GM21447 (cell line): ENCODE results near the gene ACAP3.
"Not testable (repeated sequence)": the region's sequence is repeated elsewhere in the genome, so short reads cannot be mapped to it uniquely, and the experiment has no call there.

Experiments used
- ATAC-seq: cut with Tn5 transposase; IDR thresholded peaks from one replicate; pipeline ENCODE4 v1.9.1; 2021; ENCODE audit not compliant: unreplicated experiment

The ACAP3 gene

DNA sequence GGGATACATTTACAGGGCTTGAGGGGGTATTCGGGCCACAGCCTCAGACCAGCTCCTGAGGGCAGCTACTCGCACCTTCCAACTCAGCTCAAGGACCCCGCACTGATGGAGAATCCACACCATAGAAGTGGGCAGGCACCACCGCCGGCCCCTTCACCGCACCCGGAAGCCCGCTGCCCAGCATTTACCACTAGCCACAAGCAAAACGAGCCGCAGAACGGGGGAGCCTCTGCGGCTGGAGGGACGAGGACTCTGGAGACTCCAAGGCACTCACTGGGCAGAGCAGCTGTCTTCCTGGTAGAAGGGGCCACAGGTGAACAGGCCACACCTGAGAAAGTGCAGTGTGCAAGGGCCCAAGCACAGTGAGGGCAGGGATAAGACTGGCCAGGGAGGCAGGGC lies 39.4 kb downstream of the ACAP3 start:
- ATAC-seq: no peak

DNA sequence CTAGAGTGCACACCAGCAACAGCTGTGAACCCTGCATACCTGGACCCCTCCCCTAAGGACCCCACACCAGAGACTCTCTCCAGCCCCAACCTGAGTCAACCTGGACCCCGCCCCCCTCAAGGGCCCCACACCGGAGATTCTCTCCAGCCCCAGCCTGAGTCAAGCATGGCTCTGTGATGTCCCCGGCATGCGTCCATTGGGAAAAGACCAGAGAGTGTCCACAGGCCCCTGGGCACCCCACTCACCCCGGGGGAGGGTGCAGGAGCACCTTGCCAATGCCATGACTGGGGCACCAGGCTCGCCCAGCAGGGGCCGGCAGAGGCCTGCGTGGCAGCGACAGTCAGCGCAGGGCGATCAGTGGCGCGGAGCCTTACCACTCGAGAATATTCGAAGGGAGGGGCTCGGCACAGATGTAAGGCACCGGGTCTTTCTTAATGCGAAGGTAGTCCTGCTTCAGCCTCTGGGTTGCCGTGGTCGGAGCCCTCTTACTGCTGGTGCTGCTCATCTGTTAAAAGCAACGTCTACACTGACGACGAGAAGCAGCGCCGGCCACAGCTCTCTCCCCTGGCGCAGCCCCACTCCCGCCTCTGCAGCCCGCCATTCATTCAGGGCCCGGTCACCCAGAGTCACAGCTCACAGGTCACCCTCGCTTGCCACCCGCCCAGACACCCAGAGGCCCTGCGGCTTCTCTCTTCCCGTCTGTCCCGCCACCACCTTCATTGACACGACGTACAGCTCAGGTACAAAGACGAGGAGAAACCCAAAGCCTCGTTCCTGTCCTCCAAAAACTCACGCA lies 40.0 kb downstream of the ACAP3 start:
- ATAC-seq: no peak

DNA sequence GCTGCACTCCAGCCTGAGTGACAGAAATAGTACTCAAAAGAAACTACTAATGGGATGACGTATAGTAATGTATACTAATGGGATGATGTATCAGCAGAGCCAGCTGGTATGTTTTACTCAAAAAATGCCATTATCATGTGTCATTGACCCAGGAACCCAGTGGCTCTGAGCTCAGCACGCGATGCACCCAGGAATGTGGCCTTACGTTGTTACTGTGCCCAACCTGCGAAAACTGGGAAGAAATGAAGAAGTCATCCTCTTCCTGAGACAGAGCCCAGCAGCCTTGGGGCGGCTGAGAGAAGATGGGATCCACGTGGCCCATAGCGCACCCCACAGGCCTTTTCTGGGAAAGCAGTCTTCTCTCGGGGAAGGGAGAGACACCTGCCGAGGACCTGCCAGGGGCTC lies 42.9 kb downstream of the ACAP3 start:
- ATAC-seq: no peak

DNA sequence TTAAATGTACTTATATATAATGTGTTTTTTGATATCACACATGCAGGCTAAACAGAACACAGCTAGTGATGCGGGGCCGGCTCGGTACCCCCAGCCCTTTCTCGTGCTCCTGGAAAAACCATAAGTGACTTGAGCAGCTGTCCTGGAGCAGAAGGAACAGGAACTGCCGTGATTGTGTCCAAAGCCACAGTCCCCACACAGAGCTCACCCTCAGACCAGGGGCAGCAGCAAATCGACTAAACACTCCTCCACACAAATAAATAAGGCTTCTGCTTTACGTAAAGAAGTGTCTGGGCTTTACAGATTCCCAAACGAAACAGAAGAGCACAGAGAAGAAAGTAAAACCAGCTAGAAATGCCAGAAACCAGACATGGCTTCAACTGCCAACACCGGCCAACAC lies 43.7 kb downstream of the ACAP3 start:
- no peak for ATAC-seq

DNA sequence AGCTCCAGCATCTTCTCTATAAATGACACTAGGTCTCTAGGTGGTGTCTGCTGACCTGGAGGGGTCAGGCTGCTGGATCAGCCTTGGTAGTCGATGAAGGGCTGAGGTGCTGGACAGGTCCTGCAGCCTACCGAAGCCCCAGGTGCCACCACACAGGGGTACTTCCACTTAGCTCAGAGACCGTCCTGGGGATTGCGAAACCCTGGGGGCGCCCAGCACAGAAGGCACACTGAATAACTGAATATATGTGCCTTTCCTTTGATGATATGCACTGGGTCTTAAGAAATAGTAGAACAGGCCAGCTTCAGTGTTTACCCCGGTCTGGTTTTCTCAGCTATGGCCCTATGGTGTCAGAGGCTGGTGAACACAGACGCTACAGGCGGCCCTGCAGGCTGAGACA lies 45.0 kb downstream of the ACAP3 start:
- no peak for ATAC-seq

DNA sequence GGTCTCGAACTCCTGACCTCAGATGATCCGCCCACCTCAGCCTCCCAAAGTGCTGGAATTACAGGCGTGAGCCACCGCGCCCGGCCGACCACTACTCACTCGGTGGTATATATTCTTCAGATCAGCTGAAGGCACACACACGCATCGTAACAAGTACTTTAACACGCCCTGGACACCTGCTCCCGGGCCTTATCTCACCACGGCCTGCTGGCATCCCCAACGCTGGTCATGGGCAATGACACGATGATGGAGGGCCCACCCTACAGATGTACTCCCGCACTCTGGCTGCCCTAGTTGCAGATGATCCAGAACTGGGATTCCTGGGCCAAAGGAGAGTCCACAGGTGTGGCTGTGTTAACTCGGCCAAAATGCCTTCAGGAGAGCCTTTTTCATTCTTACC lies 45.7 kb downstream of the ACAP3 start:
- ATAC-seq: no peak

DNA sequence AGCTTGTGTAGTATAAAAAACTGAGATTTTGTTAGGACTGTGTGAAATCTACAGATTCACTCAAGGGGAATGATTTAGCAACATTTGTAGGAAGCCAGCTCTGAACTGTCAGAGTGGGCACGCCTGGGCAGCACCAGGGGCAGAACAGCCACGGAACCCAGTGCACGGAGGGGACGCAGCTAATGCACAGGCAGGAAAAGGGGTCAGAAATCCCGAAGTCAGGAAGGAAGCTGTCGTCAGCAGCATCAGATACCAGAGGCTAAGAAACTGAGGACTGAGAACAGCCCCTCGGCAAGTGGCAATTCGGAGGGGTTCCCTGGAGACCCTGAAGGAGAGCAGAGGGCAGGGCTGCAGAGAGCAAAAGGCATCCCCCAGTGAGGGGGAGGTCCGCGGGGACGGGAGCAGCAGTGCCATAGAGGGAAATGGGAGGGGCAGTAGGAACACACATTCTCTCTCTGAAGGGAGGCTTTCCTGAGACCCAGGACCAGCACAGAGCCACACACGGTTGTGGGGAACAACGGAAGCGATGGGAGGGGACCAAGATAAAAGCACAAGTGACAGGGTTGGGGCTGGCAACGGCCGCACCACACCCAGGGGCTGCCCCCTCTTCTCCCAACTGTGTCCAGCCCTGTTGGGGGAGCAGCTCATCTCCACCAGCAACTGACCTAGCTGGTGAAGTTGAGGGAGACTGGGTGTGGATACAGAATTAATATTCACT lies 46.7 kb downstream of the ACAP3 start:
- ATAC-seq: no peak

DNA sequence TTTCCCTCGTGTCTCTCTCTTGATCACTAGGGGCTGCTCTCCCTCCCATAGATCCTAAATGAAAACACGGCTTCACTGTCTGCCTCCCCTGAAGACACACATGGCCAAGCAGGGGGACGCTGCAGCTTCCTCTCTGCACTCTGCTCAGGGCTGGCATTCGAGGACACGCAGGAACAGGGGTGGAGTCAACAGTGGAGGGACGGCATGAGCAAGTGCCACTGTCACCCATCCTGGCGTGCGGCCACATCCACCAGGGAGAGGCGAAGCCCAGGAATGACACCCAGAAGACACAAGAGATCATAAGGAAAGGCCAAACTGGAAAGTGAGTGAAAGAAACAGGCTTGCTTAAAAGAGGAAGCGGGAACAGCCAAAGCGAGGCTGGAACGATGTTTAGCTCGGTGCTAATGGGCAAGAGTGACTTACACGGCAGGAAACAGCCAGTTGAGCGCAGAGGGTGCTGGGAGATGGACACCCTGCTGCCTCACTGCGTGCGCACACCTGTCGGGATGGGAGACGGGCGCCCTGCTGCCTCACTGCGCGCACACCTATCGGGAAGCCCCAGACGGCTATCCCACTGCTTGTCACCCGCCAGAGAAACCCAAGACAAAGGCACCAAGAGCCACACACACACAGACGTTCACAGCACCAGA lies 47.7 kb downstream of the ACAP3 start:
- no peak for ATAC-seq

DNA sequence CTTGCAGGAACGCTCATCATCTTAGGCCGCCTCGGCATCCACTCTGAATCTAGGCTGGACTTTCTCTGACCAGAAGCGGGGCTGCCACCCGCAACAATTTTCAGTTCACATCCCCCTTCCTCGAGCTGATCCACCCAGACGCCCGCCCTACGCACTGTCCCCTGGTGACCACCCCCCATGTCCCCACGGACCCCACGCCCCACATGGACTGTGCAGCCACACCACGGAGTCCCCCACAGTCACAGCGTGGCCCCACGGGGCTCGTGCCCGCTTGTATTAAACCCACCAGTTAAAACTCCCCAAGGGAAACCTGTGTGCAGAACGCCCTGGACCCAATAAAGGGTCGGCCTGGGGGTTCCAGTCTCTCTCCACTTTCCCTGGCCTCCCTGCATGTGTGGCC lies 48.2 kb downstream of the ACAP3 start:
- ATAC-seq: no peak

DNA sequence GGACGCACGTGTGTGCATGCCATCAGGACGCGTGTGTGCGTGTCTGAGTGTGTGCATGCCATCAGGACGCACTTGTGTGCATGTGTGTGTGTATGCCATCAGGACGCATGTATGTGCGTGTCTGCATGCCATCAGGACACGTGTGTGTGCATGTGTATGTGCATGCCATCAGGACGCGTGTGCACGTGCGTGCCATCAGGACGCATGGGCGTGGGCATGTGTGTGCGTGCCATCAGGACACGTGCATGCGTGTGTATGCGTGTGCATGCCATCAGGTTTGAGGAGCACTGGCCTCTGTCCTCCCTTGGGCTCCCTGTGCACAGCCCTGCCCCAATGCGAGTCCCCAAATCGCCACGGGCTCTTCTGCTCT lies 48.6 kb downstream of the ACAP3 start:
- ATAC-seq: no peak

DNA sequence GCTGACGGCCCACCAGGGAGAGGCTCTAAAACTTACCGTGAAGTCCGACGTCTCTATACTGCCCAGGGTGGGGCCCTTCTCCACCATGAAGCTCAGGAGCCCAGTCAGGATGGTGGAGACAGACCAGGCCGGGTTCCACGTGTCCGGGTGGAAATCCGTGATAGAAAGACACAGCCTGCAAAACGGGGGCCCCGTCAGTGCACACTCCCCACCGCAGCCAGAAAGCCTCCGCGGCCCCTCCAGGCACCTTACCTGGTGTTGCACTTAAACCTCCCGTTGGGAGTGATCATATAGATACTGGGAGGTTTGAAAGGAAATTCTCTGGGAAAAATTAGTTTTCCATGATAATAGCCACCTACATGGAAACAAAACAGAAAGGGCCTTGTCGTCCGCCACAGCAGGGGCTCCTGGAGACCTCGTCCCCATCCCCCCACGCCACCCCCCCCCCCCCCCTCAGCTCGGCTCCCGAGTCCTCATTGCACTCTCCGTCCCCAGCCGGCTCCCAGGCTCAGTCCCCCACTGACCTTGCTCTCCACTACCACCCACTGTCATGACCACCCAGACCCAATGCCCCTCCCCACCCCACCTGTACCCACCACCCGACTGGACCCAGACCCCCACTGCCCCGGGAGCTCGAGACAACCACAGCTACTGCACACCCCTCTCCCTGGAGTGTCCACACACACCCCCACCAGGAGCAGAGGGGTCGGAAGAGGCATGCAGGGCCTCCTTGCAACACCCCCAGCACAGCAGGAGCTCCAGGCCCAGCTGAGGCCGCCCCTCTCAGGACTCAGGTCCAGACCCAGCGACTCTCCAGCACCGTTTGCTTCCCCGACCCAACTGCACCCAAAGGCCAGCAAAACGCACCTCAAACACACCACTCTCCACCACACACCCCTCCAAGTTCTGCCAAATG lies 50.5 kb downstream of the ACAP3 start:
- ATAC-seq: no peak

DNA sequence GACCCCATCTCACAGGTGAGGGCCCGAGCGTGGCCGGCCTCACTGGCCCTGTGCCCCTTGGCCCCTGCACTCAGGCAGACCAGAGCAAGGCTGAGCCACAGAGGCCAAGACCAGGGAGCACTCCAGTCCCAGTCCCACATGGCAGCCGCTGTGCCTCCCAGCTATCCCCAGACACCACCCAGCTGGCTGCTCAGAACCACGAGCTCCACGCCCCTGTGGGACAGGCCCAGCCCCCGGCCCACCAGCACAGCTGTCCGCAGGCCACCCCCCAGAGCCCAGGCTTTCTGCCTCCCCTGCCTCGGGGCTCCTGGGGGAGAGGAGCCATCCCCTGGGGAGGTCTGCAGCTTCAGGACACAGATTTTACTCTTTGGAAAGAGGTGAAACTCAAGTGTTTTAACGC lies 52.1 kb downstream of the ACAP3 start:
- ATAC-seq: no peak

DNA sequence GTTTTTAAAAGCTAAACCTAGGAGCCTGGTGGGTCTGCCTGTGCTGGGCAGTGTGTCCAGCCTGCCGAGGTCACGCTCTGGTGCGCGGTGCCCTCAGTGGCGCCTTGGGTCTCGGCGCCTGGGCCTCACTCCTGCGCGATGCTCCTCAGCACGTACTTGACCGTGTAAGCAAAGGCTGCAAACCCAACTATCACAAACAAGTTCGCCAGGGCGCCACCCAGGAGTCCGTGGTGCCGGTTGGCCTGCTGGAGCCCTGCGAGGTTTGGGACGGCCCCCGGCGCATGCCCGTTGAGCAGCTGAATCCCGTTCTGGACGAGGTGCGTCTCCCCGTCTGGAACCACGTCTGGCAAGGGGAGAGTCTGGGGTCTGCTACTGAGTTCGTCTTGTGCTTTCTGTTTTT lies 52.7 kb downstream of the ACAP3 start:
- no peak for ATAC-seq

DNA sequence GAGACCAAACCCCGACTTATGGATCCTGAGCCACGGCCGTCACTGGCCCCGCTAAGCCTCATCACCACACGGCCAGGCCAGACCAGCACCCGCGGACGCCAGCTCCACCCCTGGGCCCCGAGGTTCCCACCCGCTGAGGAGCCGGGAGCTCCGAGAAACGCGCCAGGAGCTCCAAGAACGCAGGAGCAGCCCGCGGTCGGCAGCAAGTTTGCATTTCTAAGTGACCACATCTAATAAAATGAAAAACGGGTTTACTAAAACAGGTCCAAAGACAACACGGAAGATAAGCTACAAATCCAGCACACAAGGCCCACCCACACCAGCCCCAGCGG lies 53.1 kb downstream of the ACAP3 start:
- ATAC-seq: no peak

DNA sequence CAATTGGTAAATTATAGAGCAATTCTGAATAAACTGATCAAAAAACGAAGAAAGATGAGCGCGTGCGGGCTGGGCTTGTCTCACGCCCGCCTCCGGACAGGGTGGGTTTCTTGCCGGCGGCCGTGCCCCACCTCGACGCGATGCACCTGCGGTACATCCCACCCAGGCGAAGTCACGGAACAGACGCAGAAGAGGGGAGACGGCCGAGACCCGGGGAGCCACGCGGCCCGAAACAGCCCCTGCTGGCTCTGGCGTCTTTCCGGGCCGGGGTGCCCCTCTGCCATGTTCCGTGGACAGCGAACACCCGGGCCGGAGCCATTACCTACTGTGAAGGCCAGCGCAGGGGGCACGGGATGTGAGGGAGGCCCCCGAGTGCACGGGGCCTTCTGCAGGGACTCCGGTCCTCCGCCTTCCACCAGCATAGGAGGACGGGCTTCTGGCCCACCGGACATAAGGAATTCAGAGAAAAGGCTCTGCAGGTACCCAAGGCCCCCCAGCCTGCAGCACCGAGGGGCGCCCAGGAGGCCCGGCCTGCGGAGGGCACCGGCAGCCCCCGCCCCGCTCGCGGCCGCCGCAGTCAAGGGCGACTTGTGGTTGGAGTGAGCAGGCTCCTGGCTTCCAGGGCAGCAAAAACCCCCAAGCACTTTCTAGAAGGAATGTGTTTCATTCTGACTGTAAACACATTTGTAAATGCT lies 53.6 kb downstream of the ACAP3 start:
- ATAC-seq: no peak

DNA sequence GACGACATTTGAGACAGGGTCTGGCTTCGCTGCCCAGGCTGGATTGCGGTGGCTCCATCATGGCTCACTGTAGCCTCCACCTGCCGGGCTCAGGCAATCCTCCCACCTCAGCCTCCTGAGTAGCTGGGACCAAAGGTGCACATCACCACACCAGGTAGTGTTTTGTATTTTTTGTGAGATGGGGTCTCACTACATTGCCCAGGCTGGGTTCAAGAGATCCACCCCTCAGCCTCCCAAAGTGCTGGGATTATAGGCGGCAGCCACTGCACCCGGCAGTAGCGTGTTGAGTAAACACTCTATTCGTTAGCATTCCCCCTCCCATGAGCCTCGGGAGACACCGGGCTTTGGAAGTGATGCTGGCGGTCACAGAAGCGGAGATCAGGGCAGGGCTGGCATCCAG lies 54.4 kb downstream of the ACAP3 start:
- no peak for ATAC-seq

DNA sequence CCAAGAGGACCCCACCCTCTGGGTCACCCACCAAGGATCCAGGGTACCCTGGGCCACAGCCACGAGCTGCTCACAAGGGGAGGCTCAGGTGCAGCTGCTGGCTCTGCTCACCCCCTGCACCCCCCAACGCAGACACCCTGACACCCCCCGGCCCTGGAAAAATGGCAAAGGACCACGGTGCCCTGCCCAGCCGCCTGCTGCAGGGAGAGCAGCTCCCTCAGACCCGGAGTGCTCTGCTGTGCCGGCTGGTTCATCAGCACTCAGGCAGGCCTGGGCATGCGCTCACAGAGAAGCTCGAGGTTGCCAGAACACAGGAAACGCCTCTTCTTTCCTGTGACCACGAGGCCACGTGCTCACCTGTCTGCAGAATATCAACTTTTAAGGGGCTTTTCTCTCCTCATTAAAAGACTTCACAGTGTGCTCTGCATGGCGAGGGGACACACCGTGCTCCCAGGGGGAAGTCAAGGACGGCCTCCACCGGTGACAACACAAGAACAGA lies 56.9 kb downstream of the ACAP3 start:
- peak; percentile 72 for ATAC-seq

DNA sequence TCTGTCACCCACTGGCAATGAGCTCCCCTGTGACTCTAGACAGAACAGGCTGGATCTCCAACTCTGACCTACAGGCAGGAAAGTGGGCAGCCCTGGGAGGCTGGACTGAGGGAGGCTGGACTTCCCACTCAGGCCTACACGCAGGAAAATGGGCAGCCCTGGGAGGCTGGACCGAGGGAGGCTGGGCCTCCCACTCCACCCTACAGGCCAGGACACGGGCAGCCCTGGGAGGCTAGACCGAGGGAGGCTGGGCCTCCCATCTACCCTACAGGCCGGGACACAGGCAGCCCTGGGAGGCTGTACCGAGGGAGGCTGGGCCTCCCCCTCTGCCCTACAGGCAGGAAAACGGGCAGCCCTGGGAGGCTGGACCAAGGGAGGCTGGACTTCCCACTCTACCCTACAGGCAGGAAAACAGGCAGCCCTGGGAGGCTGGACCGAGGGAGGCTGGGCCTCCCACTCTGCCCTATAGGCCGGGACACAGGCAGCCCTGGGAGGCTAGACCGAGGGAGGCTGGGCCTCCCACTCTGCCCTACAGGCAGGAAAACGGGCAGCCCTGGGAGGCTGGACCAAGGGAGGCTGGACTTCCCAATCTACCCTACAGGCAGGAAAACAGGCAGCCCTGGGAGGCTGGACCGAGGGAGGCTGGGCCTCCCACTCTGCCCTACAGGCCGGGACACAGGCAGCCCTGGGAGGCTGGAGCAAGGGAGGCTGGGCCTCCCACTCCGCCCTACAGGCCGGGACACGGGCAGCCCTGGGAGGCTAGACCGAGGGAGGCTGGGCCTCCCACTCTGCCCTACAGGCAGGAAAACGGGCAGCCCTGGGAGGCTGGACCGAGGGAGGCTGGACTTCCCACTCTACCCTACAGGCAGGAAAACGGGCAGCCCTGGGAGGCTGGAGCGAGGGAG lies 59.5 kb downstream of the ACAP3 start:
- not testable (repeated sequence) for ATAC-seq

DNA sequence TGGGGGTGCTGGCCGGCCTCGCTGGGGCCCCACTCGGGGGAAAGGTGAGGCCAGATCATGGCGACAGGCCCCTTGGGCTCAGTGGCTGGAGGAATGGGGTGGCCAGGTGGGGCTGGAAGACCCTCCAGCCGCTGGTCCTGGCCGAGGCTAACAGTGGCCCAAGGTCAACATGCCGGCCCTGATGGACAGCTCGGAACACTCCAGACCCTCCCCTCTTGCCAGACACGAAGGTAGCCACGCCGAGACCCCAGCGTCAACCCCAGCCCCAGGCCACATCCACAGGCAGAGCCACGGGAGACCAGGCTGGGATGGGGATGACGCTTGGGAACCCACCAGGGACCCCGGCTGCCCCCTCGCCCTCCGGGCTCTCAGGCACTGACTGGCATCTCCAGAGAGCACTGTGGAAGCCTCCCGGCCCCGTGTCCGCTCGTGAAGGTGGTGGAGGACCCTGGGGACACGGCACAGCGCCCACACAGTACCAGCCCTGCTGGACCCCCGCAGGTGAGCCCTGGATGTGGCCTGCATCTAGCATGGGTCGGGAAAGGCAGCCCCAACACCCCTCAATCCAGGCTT lies 60.3 kb downstream of the ACAP3 start:
- ATAC-seq: no peak
